T-helper 2 cell treated with Interferon-gamma antibody and Interleukin-4, amounts not matched to agents 5 μg/mL and 100 μg/mL, for 36 hours (primary cell): ENCODE measurements around the gene GKAP1.
A peak's percentile ranks its signal among the peaks of the same experiment; 100 is the strongest.
"Not testable (repeated sequence)": the region's sequence is repeated elsewhere in the genome, so short reads cannot be mapped to it uniquely, and the experiment has no call there.

ENCODE experiments used
- DNase-seq: peaks from one replicate; pipeline ENCODE4 v3.0.0; 2021; ENCODE audit warnings: low spot score
- H3K27ac Mint-ChIP-seq: one replicate; pipeline ENCODE4 v1.8.0; 2021; ENCODE audit warnings: mild to moderate bottlenecking, mixed read lengths
- H3K27me3 Mint-ChIP-seq: one replicate; pipeline ENCODE4 v1.8.0; 2021; ENCODE audit warnings: low read depth, mixed read lengths
- H3K36me3 Mint-ChIP-seq: one replicate; pipeline ENCODE4 v1.8.0; 2021; ENCODE audit warnings: low read depth, mixed read lengths
- H3K4me1 Mint-ChIP-seq: one replicate; pipeline ENCODE4 v1.8.0; 2021; ENCODE audit warnings: low read depth, mixed read lengths
- H3K4me3 Mint-ChIP-seq: one replicate; pipeline ENCODE4 v1.8.0; 2022; ENCODE audit warnings: mild to moderate bottlenecking, moderate library complexity, mixed read lengths
- H3K9me3 Mint-ChIP-seq: one replicate; pipeline ENCODE4 v1.8.0; 2021; ENCODE audit warnings: mixed read lengths

The GKAP1 gene

DNA sequence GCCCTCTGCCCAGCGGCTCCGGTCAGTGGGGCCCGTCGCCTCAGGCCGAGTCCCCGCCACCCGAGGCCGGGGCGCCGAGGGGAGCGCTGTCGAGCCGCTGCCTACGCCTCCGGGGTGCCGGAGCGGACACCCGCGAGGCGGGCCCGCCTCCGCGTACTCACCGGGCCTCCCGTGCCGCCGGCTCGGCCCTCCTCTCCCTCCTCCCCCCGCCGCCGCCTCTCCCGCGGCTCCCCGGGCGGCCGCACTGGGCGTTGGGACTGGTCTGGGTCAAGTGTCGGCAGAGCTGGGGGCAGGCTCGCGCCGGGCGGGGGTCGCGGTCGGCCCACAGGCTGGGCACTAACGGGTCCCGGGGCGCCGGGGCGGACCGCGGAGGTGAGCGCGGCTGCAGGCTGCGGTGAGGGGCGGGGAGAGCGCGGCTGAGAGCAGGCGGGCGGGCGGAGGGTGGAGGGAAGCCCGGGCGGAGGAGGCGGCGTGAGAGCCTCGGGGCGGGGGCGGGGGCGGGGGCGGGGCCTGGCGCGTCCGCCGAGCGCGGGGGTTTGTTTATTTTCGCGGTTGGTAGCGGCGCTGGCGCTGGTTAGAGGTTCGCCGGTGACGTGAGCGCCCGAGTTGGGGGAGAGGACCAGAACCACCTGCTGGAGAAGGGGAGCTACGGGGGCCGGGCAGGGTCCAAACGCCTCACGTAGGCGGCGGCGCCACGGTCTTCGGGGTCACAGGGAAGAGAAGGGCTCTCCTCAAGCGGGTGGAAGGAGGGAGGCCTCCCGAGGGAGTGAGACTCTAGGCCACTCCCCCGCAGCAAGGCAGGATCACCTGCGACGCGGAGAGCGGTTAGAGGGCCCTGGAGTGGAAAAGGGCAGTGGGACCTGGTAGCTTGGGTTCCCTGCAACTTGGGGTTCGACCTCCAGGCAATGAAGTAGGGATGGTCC lies at the start of gene GKAP1:
GKAP1 (minus strand) TSS at position 414 of the 923 bp plus-strand sequence. CDS start 11,252 bp downstream, outside the sequence.
- not testable (repeated sequence) for H3K27me3 Mint-ChIP-seq, H3K4me1 Mint-ChIP-seq, H3K36me3 Mint-ChIP-seq, H3K9me3 Mint-ChIP-seq
- peak; percentile 70 for DNase-seq
- H3K27ac Mint-ChIP-seq: peak within 1 kb of the TSS; percentile 83
- peak within 1 kb of the TSS; percentile 86 for H3K4me3 Mint-ChIP-seq

DNA sequence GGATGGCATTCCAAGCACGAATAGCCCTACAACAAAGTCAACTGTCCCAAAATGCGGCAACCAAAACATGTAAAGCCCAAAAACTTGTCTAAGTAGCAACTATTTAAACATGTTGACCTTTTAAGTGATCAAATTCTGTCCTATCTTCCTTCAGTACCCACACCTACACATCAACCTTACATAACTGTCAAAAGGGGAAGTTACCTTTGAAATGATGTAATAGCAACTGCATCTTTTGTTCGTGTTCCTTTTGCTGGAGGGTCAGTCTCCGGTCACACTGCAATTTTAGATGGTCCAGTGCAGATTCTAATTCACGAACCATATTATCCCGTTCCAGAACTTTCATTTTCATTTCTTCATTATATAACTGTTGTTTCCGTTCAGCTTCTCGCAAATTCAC lies 32.3 kb upstream of the GKAP1 start:
- not testable (repeated sequence) for H3K36me3 Mint-ChIP-seq, H3K4me1 Mint-ChIP-seq, DNase-seq, H3K4me3 Mint-ChIP-seq, H3K27ac Mint-ChIP-seq, H3K27me3 Mint-ChIP-seq, H3K9me3 Mint-ChIP-seq

- not testable (repeated sequence) for H3K27me3 Mint-ChIP-seq, H3K4me1 Mint-ChIP-seq, H3K27ac Mint-ChIP-seq, H3K9me3 Mint-ChIP-seq, H3K36me3 Mint-ChIP-seq, H3K4me3 Mint-ChIP-seq, DNase-seq
Measured at GRCh38 chr9:83837070-83837643, 19.6 kb upstream of the GKAP1 start.

DNA sequence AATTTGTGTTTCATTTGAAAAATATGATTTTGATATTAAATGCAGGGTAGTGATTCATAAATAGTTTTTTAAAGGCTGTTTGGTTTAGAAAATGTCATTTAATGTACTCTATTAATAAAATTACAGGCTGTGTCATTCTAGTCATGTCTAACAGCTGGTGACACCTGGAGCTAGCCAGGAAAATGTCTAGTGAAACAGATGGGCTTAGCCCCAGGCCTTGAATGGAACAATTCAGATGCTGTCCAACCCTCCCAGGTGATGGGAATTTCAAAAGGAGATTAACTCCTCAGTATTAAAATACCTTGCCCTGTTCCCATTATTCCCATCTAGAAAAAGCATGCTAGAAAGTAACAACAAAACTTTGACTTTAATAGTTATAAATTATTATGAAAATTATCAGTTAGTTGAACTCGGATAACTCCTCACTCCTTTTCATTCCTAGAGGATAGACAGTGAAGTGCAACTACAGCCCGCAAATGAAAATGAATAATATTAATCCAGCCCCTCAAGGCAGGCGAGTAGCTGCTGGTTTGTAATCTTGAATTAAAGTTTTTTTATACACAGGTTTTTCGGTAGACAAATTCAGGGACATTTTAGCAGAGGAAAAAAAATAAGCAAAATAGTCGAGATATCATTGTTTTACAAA lies 13.0 kb upstream of the GKAP1 start:
- H3K36me3 Mint-ChIP-seq, H3K27ac Mint-ChIP-seq, H3K4me1 Mint-ChIP-seq, H3K4me3 Mint-ChIP-seq, H3K9me3 Mint-ChIP-seq, DNase-seq: not testable (repeated sequence)
- peaks cover 13% of the 10 kb centered on the region for H3K27me3 Mint-ChIP-seq

GRCh38 chr9:83824986-83825623 lies 7.5 kb upstream of the GKAP1 start:
- H3K4me1 Mint-ChIP-seq, DNase-seq, H3K9me3 Mint-ChIP-seq, H3K27ac Mint-ChIP-seq, H3K4me3 Mint-ChIP-seq, H3K36me3 Mint-ChIP-seq: not testable (repeated sequence)
- H3K27me3 Mint-ChIP-seq: peaks cover 13% of the 10 kb centered on the region

GRCh38 chr9:83817011-83817355 lies 586 bp downstream of the GKAP1 start:
- H3K4me3 Mint-ChIP-seq: peak overlapping the region; percentile 86
- H3K27ac Mint-ChIP-seq: peak overlapping the region; percentile 77
- H3K4me1 Mint-ChIP-seq, H3K27me3 Mint-ChIP-seq, DNase-seq, H3K9me3 Mint-ChIP-seq, H3K36me3 Mint-ChIP-seq: not testable (repeated sequence)

GRCh38 chr9:83815120-83815519 lies 2.4 kb downstream of the GKAP1 start:
- H3K9me3 Mint-ChIP-seq, H3K4me1 Mint-ChIP-seq, H3K27ac Mint-ChIP-seq, H3K27me3 Mint-ChIP-seq, DNase-seq, H3K36me3 Mint-ChIP-seq: not testable (repeated sequence)
- H3K4me3 Mint-ChIP-seq: peak overlapping the region; percentile 15

DNA sequence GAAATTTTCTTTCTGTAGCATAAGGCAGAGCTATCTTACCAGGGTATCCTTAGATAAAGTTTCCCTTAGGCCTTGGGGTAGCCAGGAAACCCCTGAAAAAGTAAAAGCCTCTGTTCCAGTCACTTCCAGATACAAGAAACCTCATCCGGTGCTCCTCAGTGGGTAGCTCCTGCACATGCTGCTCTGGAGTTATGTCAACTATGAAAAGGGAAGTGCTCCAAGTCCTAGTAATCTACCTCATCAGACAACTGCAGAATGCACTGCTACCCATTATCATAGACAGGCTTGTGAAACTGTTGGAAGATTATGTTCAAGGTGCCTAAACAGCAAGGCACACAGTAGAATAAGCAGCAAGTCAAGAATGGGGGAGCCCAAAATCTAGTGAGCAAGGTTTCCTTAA lies 8.4 kb downstream of the GKAP1 start:
- H3K4me3 Mint-ChIP-seq, H3K27me3 Mint-ChIP-seq, H3K4me1 Mint-ChIP-seq, H3K27ac Mint-ChIP-seq, DNase-seq, H3K36me3 Mint-ChIP-seq, H3K9me3 Mint-ChIP-seq: not testable (repeated sequence)

- not testable (repeated sequence) for H3K36me3 Mint-ChIP-seq, H3K27me3 Mint-ChIP-seq, H3K27ac Mint-ChIP-seq, H3K9me3 Mint-ChIP-seq, H3K4me1 Mint-ChIP-seq, DNase-seq, H3K4me3 Mint-ChIP-seq
Measured at GRCh38 chr9:83804454-83804853, 13.1 kb downstream of the GKAP1 start.

- not testable (repeated sequence) for H3K4me3 Mint-ChIP-seq, H3K27ac Mint-ChIP-seq, H3K4me1 Mint-ChIP-seq, H3K9me3 Mint-ChIP-seq, H3K27me3 Mint-ChIP-seq, H3K36me3 Mint-ChIP-seq, DNase-seq
Measured at GRCh38 chr9:83803941-83804340, 13.6 kb downstream of the GKAP1 start.

DNA sequence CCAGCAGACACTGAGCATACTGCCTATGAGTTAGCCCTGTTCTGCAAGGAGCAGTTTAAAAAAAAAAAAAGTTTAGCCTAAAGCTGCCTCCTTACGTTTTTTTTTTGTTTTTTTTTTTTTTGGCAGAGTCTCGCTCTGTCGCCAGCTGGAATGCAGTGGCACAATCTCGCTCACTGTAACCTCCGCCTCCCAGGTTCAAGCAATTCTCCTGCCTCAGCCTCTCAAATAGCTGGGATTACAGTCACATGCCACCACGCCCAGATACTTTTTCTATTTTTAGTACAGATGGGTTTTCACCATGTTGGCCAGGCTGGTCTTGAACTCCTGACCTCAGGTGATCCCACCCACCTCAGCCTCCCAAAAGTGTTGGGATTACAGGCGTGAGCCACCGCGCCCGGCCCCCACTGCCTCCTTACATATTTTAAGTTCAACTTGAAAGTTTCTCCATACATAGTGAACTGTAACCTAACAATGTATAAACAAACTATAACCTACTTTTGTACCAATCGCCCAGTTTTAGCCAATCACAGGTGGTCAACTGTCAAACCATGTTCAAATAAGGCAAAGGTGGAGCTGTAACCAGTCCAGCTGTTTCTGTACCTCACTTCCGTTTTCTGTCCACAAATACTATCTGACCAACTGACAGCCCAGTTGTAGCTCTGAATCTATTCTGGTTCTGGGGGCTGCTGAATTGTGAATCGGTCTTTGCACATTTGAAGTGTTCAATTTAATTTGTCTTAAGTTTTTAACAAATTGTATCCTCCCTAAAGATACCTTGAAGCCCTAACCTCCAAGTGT lies 17.1 kb downstream of the GKAP1 start:
- Mint-ChIP-seq H3K9me3 (no peaks in the 10 kb centered on the region), H3K27me3 (no peaks in the 10 kb centered on the region), H3K36me3 (peaks cover 3% of the 10 kb centered on the region), H3K4me1 (no peaks in the 10 kb centered on the region), H3K4me3 (no peak overlapping the region), H3K27ac (no peak overlapping the region)
- no peak for DNase-seq

DNA sequence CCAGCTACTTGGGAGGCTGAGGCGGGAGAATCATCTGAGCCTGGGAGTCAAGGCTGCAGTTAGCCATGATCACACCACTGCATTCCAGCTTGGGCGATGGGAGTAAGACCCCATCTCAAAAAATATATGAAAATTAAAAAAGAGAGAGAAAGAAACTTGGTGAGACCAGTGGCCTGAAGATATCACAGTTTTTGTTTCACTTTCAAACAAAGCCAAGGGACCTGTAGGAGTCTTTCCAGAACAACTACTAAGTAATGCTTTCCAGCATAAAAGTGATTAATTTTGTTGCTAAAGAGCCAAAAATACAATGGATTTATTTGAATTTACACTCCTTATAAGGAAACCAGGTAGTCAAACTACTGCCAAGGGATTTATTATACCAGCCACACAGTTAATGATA lies 23.5 kb downstream of the GKAP1 start:
- Mint-ChIP-seq H3K9me3 (no peaks in the 10 kb centered on the region), H3K27ac (peak overlapping the region; percentile 26), H3K4me3 (no peak overlapping the region), H3K27me3 (no peaks in the 10 kb centered on the region), H3K36me3 (peaks cover 1% of the 10 kb centered on the region), H3K4me1 (peaks cover 3% of the 10 kb centered on the region)
- DNase-seq: no peak

DNA sequence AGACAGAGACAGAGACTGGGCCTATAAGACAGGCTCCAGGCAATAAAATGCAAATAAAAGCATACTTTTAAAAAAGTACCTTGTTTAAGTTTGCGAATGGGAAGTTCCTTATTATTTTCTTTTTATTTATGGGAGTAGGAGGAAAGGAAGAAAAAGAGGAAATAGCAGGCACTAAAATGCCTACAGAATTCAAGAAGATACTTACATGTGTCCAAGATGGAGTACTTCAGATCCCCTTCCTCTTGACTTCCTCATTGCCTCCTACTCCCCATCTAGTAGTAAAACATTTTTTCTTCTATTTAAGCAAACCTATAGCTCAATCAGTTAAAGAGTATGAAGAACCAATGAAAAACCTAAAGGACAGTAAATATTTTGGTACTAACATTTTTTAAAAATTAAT lies 24.8 kb downstream of the GKAP1 start:
- no peak for DNase-seq
- peaks cover 3% of the 10 kb centered on the region for H3K4me1 Mint-ChIP-seq
- H3K4me3 Mint-ChIP-seq: no peak overlapping the region
- H3K27me3 Mint-ChIP-seq: no peaks in the 10 kb centered on the region
- no peak overlapping the region for H3K27ac Mint-ChIP-seq
- peaks cover 1% of the 10 kb centered on the region for H3K36me3 Mint-ChIP-seq
- no peaks in the 10 kb centered on the region for H3K9me3 Mint-ChIP-seq
